Left cardiac atrium (tissue), 4 donors: ENCODE measurements around the gene TXNDC17. TPM values are rescaled to one million over a fixed set of nuclear protein-coding genes. Genes with fewer than 3 reads are reported as not detected.
"Not testable (repeated sequence)": the region's sequence is repeated elsewhere in the genome, so short reads cannot be mapped to it uniquely, and the experiment has no call there.

Experiments used
- ATAC-seq, 2 donors: fragments of 200-7000 bp; cut with Tn5 transposase; one replicate each; pipeline ENCODE4 v1.9.1; 2020; ENCODE audit warnings: mild to moderate bottlenecking in 2 of 2, moderate library complexity in 2 of 2
- DNase-seq: peaks from one replicate; pipeline ENCODE4 v3.0.0-alpha.2; 2020
- intact Hi-C, 2 donors: fragments of 100-400 bp; cut with DNase I; formaldehyde crosslinking; loops; one replicate each; pipeline versions ENCODE4 v1.14.1 to v1.15.1; 2022 to 2023
- total RNA-seq, 2 donors: library from RNA; stranded (reverse); fragmentation: NEBNext Ultra II Directional; extraction: Animal tissue kit (Norgen Biotek cat#: 25700); gene quantifications; one replicate each; pipeline ENCODE4 v1.2.1, GENCODE V29; 2021
- donor health status: DM: no; HTN: yes; CAD: no.
- donor health status: DM: no; HTN: yes; CAD: no; lungs with severe emphysema.
- donor health status: DM: yes; HTN: yes; CAD: no.
- donor health status: Dilated cardiomyopathy.

TXNDC17 gene
- total RNA-seq, 2 donors from 2014 or later: 50.5 to 58.2 TPM

- DNase-seq (no peak), ATAC-seq (no peak)
- intact Hi-C loops: no loop called here
These were observed 4.8 kb upstream of the TXNDC17 start for GRCh38 chr17:6636105-6636504.

- intact Hi-C loops: no loop called here
- no peak for DNase-seq
- ATAC-seq: no peak
These were observed 4.0 kb upstream of the TXNDC17 start for GRCh38 chr17:6636616-6637457.

GRCh38 chr17:6637458-6637840 is 3.4 kb upstream of the TXNDC17 start:
- no peak for DNase-seq
- intact Hi-C loops: no loop called here
- no peak for ATAC-seq

GRCh38 chr17:6638046-6638908 is 2.6 kb upstream of the TXNDC17 start:
- no peak for ATAC-seq
- DNase-seq: no peak
- intact Hi-C loops: no loop called here

- no peak for ATAC-seq
- intact Hi-C loops: no loop called here
- DNase-seq: no peak
These were observed 1.8 kb upstream of the TXNDC17 start for GRCh38 chr17:6639014-6639585.

- ATAC-seq (peak; percentile 51 to 64), DNase-seq (peak; percentile 50)
- intact Hi-C loops: no loop called here
These were observed 999 bp upstream of the TXNDC17 start for GRCh38 chr17:6639586-6640535.

GRCh38 chr17:6641247-6641863 is 495 bp downstream of the TXNDC17 start:
- DNase-seq (no peak), ATAC-seq (peak in 1 of 2 donors; percentile 5)
- intact Hi-C loops: no loop called here

GRCh38 chr17:6642592-6642991 is 1.7 kb downstream of the TXNDC17 start:
- ATAC-seq: no peak
- no peak for DNase-seq
- intact Hi-C loops: no loop called here

- intact Hi-C loops: no loop called here
- no peak for DNase-seq
These were observed 2.7 kb downstream of the TXNDC17 start for GRCh38 chr17:6643451-6644125.

GRCh38 chr17:6648181-6648580 is 7.3 kb downstream of the TXNDC17 start:
- intact Hi-C loops: no loop called here
- ATAC-seq (no peak), DNase-seq (no peak)

More at GRCh38 chr17:6643451-6644125, 2.7 kb downstream of the TXNDC17 start:
- no peak for ATAC-seq

- ATAC-seq (peak; percentile 98 to 99), DNase-seq (peak; percentile 96)
- intact Hi-C loops: no loop called here
These were observed 10.6 kb downstream of the TXNDC17 start, which contains the start of the genes C17orf100 and MED31 for GRCh38 chr17:6651354-6651918. C17orf100 (plus strand) TSS chr17:6651762; CDS start chr17:6651914, 152 bp downstream. MED31 (minus strand) TSS chr17:6651605; CDS start chr17:6651528, 77 bp downstream.

- intact Hi-C loops: no loop called here
- DNase-seq: peak; percentile 52
- ATAC-seq: peak; percentile 17 to 48
These were observed 11.1 kb downstream of the TXNDC17 start for GRCh38 chr17:6651919-6652452.

GRCh38 chr17:6654841-6655731 is 14.2 kb downstream of the TXNDC17 start:
- intact Hi-C loops: no loop called here
- DNase-seq (no peak), ATAC-seq (peak in 1 of 2 donors; percentile 5)

- intact Hi-C loops, DNase-seq, ATAC-seq: not testable (repeated sequence)
These were observed 15.0 kb downstream of the TXNDC17 start for GRCh38 chr17:6655732-6656361.
